ENCODE measurements around the gene NME5.
"Not testable (repeated sequence)": the region's sequence is repeated elsewhere in the genome, so short reads cannot be mapped to it uniquely, and the experiment has no call there.

Gene NME5

DNA sequence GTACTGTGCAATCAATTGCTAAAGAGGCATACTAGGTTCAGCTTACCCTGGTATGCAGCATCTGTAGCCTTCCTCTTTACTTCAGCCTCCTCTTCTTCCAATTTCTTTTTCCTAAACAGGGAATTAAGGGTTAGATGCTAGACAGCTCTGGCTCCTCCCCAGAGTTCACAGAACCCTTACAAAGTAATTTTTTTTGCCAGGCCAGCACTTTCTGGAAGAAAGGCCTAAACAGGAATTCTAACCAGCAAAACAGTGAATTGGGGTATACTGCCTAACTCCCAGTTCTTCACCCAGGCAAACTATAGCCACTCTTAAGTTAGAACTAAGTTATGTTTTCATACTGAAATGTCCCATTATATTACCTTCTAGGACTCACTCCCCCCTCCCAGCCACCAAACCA is 31.1 kb upstream of the NME5 start:
- Histone ChIP-seq H3K4me1 (ENCODE audit: control insufficient read depth, insufficient read depth, low read length, poor library complexity, severe bottlenecking) (no peaks in the 10 kb centered on the region), H3K4me3 (ENCODE audit: extremely low read depth, insufficient read depth, low read length, poor library complexity, severe bottlenecking) (no peak overlapping the region), H3K9me3 (ENCODE audit: control insufficient read depth, low read length) (no peaks in the 10 kb centered on the region), H3K27ac (ENCODE audit: low read depth, low read length, severe bottlenecking) (no peak overlapping the region), H3K36me3 (ENCODE audit: control insufficient read depth, insufficient read depth, low read length) (peaks cover 100% of the 10 kb centered on the region)

DNA sequence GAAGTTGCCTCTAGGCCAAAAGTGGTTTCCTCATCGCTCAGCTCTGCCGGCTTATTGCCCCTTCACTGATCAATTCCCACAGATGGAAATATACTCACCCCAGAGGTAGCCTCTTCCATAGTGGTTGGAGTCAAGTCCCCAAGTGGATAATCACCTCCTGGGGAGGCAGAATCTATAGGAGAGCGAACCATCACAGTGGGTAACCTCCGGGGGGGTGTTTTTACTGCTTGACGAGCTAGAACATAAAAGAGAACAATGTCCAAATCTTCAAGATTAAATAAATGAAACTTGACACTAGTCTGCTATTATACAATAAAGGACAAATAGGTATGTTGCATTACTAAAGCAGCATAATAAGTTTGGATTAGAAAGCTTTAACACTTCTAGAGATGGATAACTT is 29.9 kb upstream of the NME5 start:
- 80 to 100% methylated on average over 1 of the region's 5 CpGs for WGBS, 2 experiments (ENCODE audit: insufficient coverage in 2 of 2)
- H3K27ac ChIP-seq (ENCODE audit: low read depth, low read length, severe bottlenecking), result no peak overlapping the region
- no peak overlapping the region for H3K4me3 ChIP-seq (ENCODE audit: extremely low read depth, insufficient read depth, low read length, poor library complexity, severe bottlenecking)
- H3K36me3 ChIP-seq (ENCODE audit: control insufficient read depth, insufficient read depth, low read length), result peaks cover 100% of the 10 kb centered on the region
- no peaks in the 10 kb centered on the region for H3K9me3 ChIP-seq (ENCODE audit: control insufficient read depth, low read length)
- no peaks in the 10 kb centered on the region for H3K4me1 ChIP-seq (ENCODE audit: control insufficient read depth, insufficient read depth, low read length, poor library complexity, severe bottlenecking)

DNA sequence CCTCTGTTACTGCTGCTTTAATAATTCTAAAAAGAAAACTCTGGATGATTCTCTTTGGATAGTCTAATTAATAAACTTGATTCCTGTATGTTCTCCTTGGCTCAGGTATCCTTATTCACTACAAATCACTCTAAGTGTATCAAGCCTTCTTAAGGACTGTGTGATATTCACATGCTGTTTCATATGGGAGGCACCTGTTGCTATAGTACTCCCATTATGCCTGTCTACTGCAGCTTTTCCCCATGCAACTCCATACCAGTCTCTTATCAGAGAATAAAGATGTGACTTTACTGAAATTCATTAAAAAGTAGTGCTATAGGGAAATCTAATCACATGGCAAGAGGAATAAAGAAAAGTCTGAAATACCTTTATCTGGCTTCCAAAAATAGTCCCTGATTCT is 24.5 kb upstream of the NME5 start:
- Histone ChIP-seq H3K4me3 (ENCODE audit: extremely low read depth, insufficient read depth, low read length, poor library complexity, severe bottlenecking) (no peak overlapping the region), H3K4me1 (ENCODE audit: control insufficient read depth, insufficient read depth, low read length, poor library complexity, severe bottlenecking) (no peaks in the 10 kb centered on the region), H3K36me3 (ENCODE audit: control insufficient read depth, insufficient read depth, low read length) (peaks cover 100% of the 10 kb centered on the region), H3K27ac (ENCODE audit: low read depth, low read length, severe bottlenecking) (no peak overlapping the region), H3K9me3 (ENCODE audit: control insufficient read depth, low read length) (no peaks in the 10 kb centered on the region)

DNA sequence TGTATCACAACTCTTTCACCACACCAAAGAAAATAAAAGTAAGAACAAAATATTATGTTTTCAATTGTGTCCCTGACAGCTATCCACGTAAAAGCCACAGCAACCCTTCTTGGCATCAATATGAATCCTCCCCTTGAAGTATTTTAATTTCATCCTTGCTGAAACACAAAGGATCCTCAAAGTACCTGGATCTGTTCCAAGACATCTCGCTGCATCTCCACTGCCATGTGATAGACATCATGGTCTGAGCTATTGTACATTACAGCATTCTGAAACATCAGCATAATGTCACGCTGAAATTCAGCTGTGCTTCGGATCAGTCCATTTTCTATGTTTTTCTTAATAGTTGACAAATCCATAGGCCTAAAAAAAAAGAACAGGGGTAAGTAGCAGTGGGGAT is 21.5 kb upstream of the NME5 start:
- H3K36me3 ChIP-seq (ENCODE audit: control insufficient read depth, insufficient read depth, low read length), result peaks cover 97% of the 10 kb centered on the region
- H3K4me1 ChIP-seq (ENCODE audit: control insufficient read depth, insufficient read depth, low read length, poor library complexity, severe bottlenecking), result no peaks in the 10 kb centered on the region
- WGBS, 2 experiments (ENCODE audit: insufficient coverage in 2 of 2), result 100% methylated on average over 2 to 3 of the region's 4 CpGs
- H3K27ac ChIP-seq (ENCODE audit: low read depth, low read length, severe bottlenecking), result no peak overlapping the region
- H3K9me3 ChIP-seq (ENCODE audit: control insufficient read depth, low read length), result no peaks in the 10 kb centered on the region
- H3K4me3 ChIP-seq (ENCODE audit: extremely low read depth, insufficient read depth, low read length, poor library complexity, severe bottlenecking), result no peak overlapping the region

DNA sequence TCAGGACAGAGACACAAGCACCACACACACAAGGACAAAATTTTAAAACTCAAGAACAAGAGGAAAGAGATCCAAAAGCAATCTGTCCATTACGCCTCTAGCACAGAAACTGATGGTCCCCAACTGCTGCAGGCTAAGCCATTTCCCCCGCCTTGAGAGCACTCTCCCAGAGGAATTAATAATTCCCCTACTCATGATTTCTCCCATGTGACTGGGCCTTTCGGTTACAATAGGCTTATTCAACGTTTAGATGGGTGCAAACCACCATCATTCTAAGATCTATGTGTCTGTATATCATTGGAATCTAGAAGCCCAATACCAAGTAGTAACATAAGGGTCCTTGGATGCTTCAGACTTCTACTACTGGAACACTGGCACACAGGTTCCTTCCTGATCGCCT is 20.4 kb upstream of the NME5 start:
- 100% methylated on average over 1 to 2 of the region's 5 CpGs for WGBS, 2 experiments (ENCODE audit: insufficient coverage in 2 of 2)
- H3K36me3 ChIP-seq (ENCODE audit: control insufficient read depth, insufficient read depth, low read length), result peaks cover 89% of the 10 kb centered on the region
- H3K4me1 ChIP-seq (ENCODE audit: control insufficient read depth, insufficient read depth, low read length, poor library complexity, severe bottlenecking), result no peaks in the 10 kb centered on the region
- H3K9me3 ChIP-seq (ENCODE audit: control insufficient read depth, low read length), result no peaks in the 10 kb centered on the region
- H3K27ac ChIP-seq (ENCODE audit: low read depth, low read length, severe bottlenecking), result no peak overlapping the region
- H3K4me3 ChIP-seq (ENCODE audit: extremely low read depth, insufficient read depth, low read length, poor library complexity, severe bottlenecking), result no peak overlapping the region

DNA sequence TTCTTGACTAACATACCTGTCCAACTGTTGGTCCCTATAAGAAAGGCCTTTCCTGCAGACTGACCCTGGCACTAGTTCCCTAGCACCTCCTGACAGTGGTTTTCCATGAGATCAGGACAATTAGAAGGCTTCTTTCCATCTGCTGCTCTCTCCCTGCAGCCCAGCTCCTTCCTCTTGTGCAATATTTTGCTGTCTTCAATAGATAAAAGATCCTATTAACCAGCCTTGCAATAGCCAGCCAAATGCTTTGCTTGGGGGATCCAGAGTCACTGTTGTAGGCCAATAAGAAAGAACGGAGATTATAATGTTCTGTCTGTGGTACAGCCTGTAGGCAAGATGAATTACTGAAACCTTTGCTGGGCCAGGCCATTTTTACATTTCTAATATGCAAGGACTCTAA is 18.4 kb upstream of the NME5 start:
- Histone ChIP-seq H3K36me3 (ENCODE audit: control insufficient read depth, insufficient read depth, low read length) (peaks cover 69% of the 10 kb centered on the region), H3K4me3 (ENCODE audit: extremely low read depth, insufficient read depth, low read length, poor library complexity, severe bottlenecking) (no peak overlapping the region), H3K9me3 (ENCODE audit: control insufficient read depth, low read length) (no peaks in the 10 kb centered on the region), H3K4me1 (ENCODE audit: control insufficient read depth, insufficient read depth, low read length, poor library complexity, severe bottlenecking) (no peaks in the 10 kb centered on the region), H3K27ac (ENCODE audit: low read depth, low read length, severe bottlenecking) (no peak overlapping the region)
- WGBS, 2 experiments (ENCODE audit: insufficient coverage in 2 of 2), result no CpG with 5 or more reads among the region's 1 CpG

DNA sequence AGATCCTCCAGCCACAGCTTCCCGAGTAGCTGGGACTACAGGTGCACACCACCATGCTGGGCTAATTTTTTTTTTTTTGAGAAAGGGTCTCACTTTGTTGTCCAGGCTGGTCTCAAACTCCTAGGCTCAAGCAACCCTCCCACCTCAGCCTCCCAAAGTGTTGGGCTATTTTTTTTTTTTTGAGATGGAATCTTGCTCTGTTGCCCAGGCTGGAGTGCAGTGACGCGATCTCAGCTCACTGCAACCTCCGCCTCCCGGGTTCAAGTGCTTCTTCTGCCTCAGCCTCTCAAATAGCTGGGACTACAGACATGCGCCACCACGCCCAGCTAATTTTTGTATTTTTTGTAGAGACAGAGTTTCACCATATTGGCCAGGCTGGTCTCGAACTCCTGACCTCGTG is 16.7 kb upstream of the NME5 start:
- not testable (repeated sequence) for H3K4me3 ChIP-seq (ENCODE audit: extremely low read depth, insufficient read depth, low read length, poor library complexity, severe bottlenecking); H3K9me3 ChIP-seq (ENCODE audit: control insufficient read depth, low read length); H3K27ac ChIP-seq (ENCODE audit: low read depth, low read length, severe bottlenecking); H3K4me1 ChIP-seq (ENCODE audit: control insufficient read depth, insufficient read depth, low read length, poor library complexity, severe bottlenecking)
- peaks cover 52% of the 10 kb centered on the region for H3K36me3 ChIP-seq (ENCODE audit: control insufficient read depth, insufficient read depth, low read length)
- WGBS, 2 experiments (ENCODE audit: insufficient coverage in 2 of 2), result 93 to 97% methylated on average over 8 to 9 of the region's 9 CpGs

DNA sequence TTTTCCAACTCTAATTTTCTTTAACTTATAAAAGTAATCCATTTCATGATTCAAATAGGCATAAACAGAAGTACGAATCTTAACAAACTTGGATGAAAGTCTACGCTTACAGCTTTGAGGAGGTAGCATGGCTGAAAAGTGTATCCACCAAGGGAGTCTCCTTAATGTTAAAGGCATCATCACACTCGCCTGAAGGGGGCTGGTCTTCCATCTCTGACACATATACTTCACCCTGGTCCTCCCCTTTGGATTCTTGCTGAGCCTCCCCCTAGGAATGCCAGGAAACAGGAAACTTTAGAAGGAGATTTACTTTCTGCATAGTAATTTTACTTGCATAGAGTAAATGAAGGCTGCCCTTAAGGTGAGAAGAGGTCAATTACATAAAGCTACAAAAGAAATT is 10.3 kb upstream of the NME5 start:
- H3K4me1 ChIP-seq (ENCODE audit: control insufficient read depth, insufficient read depth, low read length, poor library complexity, severe bottlenecking), result peaks cover 4% of the 10 kb centered on the region
- H3K4me3 ChIP-seq (ENCODE audit: extremely low read depth, insufficient read depth, low read length, poor library complexity, severe bottlenecking), result no peak overlapping the region
- no peaks in the 10 kb centered on the region for H3K9me3 ChIP-seq (ENCODE audit: control insufficient read depth, low read length)
- no peak overlapping the region for H3K27ac ChIP-seq (ENCODE audit: low read depth, low read length, severe bottlenecking)
- no peaks in the 10 kb centered on the region for H3K36me3 ChIP-seq (ENCODE audit: control insufficient read depth, insufficient read depth, low read length)
- 80% methylated on average over 1 of the region's 3 CpGs; no CpG with 5 or more reads in 1 of the 2 experiments for WGBS, 2 experiments (ENCODE audit: insufficient coverage in 2 of 2)

DNA sequence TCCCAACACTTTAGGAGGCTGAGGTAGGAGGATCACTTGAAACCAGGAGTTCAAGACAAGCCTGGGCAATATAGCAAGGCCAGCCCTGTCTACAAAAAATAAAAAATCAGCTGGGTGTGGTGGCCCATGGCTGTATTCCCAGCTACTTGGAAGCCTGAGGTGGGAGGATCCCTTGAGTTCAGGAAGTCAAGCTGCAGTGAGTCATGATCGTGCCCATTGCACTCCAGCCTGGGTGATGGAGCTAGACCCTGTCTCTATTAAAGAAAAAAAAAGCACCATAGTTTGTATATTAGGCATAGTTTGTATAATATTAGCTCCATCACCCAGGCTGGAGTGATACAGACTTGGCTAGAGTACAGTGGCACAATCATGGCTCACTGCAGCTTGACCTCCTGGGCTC is 9.6 kb upstream of the NME5 start:
- H3K27ac ChIP-seq (ENCODE audit: low read depth, low read length, severe bottlenecking), result no peak overlapping the region
- peaks cover 4% of the 10 kb centered on the region for H3K4me1 ChIP-seq (ENCODE audit: control insufficient read depth, insufficient read depth, low read length, poor library complexity, severe bottlenecking)
- H3K9me3 ChIP-seq (ENCODE audit: control insufficient read depth, low read length), result no peaks in the 10 kb centered on the region
- H3K4me3 ChIP-seq (ENCODE audit: extremely low read depth, insufficient read depth, low read length, poor library complexity, severe bottlenecking), result no peak overlapping the region
- no peaks in the 10 kb centered on the region for H3K36me3 ChIP-seq (ENCODE audit: control insufficient read depth, insufficient read depth, low read length)
- WGBS, 2 experiments (ENCODE audit: insufficient coverage in 2 of 2), result no CpG with 5 or more reads among the region's 1 CpG

DNA sequence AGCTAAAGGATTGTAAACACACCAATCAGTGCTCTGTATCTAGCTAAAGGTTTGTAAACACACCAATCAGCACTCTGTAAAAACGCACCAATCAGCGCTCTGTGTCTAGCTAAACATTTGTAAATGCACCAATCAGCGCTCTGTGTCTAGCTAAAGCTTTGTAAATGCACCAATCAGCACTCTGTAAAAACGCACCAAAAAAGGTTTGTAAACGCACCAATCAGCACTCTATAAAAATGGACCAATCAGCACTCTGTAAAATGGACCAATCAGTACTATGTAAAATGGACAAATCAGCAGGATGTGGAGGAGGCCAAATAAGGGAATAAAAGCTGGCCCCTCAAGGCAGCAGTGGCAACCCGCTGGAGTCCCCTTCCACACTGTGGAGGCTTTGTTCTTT is 4.3 kb upstream of the NME5 start:
- not testable (repeated sequence) for H3K36me3 ChIP-seq (ENCODE audit: control insufficient read depth, insufficient read depth, low read length); H3K4me3 ChIP-seq (ENCODE audit: extremely low read depth, insufficient read depth, low read length, poor library complexity, severe bottlenecking); H3K9me3 ChIP-seq (ENCODE audit: control insufficient read depth, low read length); H3K27ac ChIP-seq (ENCODE audit: low read depth, low read length, severe bottlenecking); H3K4me1 ChIP-seq (ENCODE audit: control insufficient read depth, insufficient read depth, low read length, poor library complexity, severe bottlenecking)
- 88 to 92% methylated on average over 1 to 4 of the region's 6 CpGs for WGBS, 2 experiments (ENCODE audit: insufficient coverage in 2 of 2)

DNA sequence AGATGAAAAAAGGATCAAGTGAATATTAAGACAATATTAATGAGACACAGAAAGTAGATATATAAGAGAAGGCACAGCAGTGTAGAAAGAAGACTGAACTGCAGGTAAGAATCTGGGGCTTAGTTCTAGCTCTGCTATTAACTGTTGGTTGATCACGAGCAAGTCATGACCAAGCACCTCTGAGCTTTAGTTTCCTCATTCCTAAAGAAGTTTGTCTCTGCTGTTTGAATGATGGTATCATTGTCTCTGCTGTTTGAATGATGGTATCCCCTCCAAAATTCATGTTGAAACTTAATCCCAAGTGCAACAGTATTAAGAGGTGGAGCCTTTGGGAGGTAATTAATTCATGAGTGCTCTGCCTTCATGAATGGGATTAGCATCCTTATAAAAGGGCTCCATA is 2.5 kb upstream of the NME5 start:
- Histone ChIP-seq H3K4me1 (ENCODE audit: control insufficient read depth, insufficient read depth, low read length, poor library complexity, severe bottlenecking) (no peaks in the 10 kb centered on the region), H3K27ac (ENCODE audit: low read depth, low read length, severe bottlenecking) (no peak overlapping the region), H3K36me3 (ENCODE audit: control insufficient read depth, insufficient read depth, low read length) (no peaks in the 10 kb centered on the region), H3K9me3 (ENCODE audit: control insufficient read depth, low read length) (no peaks in the 10 kb centered on the region), H3K4me3 (ENCODE audit: extremely low read depth, insufficient read depth, low read length, poor library complexity, severe bottlenecking) (no peak overlapping the region)
- 80% methylated on average over 1 of the region's 1 CpG; no CpG with 5 or more reads in 1 of the 2 experiments for WGBS, 2 experiments (ENCODE audit: insufficient coverage in 2 of 2)

DNA sequence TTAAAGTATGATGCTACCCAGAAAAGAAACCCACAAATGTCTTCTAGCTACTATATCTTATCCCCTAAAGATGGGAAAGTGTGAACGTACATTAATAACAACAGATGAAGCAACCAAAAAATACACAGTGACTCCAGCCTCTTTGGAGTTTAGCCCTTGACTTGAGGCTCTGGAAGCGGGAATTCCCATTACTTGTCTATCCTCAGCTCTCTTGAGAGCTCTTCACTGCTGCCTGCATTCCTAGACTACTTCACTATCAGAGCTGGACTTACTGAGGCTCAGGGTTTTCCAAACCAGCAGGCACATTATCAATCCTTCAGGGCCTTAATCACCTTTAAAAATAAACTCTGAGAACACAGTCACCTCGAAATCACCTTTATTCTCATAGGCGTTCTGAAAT is 1.0 kb upstream of the NME5 start:
- 78 to 89% methylated on average over 1 to 3 of the region's 4 CpGs for WGBS, 2 experiments (ENCODE audit: insufficient coverage in 2 of 2)

More for the DNA sequence above, 1.0 kb upstream of the NME5 start:
- Histone ChIP-seq H3K9me3 (ENCODE audit: control insufficient read depth, low read length) (no peaks in the 10 kb centered on the region), H3K27ac (ENCODE audit: low read depth, low read length, severe bottlenecking) (no peak overlapping the region), H3K4me3 (ENCODE audit: extremely low read depth, insufficient read depth, low read length, poor library complexity, severe bottlenecking) (no peak overlapping the region), H3K4me1 (ENCODE audit: control insufficient read depth, insufficient read depth, low read length, poor library complexity, severe bottlenecking) (no peaks in the 10 kb centered on the region), H3K36me3 (ENCODE audit: control insufficient read depth, insufficient read depth, low read length) (no peaks in the 10 kb centered on the region)
